NCI-H146 treated with DMSO at 0.1 percent for 48 hours (cell line): ENCODE measurements around the gene APPBP2.
"Not testable (repeated sequence)": the region's sequence is repeated elsewhere in the genome, so short reads cannot be mapped to it uniquely, and the experiment has no call there.

ENCODE experiments used
- DNase-seq: peaks from one replicate; lab custom pipeline; 2025; ENCODE audit not compliant: unreplicated experiment; lab: John Stamatoyannopoulos, UW

APPBP2 gene, protein sequence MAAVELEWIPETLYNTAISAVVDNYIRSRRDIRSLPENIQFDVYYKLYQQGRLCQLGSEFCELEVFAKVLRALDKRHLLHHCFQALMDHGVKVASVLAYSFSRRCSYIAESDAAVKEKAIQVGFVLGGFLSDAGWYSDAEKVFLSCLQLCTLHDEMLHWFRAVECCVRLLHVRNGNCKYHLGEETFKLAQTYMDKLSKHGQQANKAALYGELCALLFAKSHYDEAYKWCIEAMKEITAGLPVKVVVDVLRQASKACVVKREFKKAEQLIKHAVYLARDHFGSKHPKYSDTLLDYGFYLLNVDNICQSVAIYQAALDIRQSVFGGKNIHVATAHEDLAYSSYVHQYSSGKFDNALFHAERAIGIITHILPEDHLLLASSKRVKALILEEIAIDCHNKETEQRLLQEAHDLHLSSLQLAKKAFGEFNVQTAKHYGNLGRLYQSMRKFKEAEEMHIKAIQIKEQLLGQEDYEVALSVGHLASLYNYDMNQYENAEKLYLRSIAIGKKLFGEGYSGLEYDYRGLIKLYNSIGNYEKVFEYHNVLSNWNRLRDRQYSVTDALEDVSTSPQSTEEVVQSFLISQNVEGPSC

DNA sequence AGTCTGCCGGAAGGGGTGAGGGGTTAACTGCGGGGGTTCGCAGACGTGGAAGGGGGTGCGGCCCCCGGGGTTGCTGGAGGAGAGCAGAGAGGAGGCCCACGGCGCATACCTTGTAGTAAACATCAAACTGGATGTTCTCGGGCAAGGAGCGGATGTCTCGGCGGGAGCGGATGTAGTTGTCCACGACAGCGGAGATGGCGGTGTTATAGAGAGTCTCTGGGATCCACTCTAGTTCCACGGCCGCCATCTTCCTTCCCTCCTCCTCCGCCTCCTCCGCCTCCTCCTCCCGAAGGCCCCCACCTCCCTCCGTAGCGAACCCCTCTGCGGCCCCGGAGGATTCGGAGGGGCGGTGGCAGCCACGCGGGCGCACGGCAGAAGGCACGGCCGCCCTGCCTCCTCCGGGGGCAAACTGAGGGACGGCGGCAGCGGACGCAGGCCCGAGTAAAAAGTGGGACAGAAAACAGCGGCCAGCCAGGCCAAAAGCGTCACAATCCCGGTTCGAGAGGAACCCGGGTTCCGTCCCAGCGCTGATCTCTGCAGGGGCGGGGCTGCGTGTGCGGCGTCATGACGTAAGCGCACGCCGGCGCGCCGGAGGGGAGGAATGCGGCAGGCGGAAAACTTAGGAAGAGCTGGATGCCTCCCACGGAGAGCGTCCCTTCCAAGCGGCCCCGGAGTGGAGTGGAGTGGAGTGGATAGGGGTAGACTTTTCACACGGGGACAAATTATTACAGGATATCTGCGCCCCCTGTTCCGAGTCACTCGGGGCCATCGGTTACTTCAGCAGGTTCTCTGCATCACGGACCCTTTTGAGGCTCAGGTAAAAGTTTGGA is at the start of gene APPBP2:
Gene APPBP2, minus strand, starts transcription at position 558 of the 830 bp plus-strand sequence. Its CDS starts 311 bp downstream, at position 247.
- peak; percentile 62 for DNase-seq

DNA sequence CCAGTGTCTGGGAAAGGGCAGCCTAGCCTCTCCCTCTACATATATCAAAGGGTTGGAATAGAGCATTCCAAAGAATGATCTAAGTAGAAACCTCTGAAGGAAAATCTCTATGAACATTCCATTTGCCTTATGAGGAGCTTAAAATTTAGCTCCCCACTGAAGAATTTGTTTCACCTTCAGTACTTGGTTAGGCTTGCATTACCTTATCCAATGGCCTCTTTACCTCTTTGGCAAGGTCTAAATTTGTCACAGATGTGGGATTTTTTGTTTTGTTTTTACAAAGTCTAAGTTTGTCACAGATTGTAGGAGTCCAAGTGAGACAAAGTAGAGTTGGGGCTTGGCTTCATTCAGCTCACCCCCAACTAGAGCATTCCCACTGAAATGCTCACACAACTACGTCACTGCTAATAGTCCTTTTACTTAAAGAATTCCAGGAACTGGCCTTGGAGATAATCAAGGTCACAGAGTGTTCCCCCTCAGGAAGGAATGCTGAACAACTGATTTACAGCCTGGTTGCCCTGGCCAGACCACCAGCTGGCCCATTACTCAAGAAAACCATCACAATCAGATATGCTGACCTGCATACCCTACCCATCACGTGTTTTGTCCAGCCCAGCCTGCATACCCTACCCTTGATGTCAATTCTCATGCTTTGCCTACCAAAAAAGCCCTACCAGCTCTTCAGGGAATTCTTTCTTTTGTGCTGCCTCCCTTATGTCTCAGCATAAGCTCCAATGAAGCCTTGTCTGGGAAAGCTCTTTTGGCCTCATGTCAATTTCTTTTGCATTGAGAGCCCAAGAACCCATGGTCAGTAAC is 47.4 kb upstream of the APPBP2 start:
- DNase-seq, result no peak

DNA sequence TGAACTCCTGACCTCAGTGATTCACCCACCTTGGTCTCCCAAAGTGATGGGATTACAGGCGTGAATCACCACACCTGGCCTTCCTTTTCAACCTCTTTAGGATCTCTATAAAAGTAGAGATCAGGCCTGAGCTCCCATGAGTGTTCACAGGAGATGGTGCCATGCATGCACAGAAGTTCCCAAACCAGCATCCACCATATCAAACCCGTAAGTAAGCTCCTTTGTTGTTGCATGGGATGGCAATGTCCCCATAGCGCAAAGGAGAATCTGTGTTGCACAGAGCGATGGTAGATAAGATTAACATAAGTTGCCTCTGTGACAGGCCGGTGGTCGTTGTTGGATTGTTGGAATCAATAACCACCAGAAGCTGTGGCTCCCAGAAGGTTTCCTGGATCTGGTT is 39.2 kb upstream of the APPBP2 start:
- DNase-seq, result no peak

DNA sequence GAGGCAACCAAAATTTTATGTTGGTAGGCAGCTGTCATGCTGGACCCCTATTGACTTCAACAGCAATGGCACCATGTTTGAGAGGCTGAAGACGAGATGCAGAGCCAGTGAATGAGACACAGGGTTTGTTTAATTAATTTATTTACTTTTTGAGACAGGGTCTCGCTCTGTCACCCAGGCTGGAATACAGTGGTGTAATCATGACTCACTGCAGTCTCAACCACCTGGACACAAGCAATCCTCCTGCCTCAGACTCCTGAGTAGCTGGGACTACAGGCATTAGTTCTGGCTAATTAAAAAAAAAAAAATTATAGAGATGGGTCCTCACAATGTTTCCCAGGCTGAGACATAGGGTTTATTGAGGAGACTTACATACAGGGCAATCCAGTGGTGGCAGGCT is 37.7 kb upstream of the APPBP2 start:
- peak; percentile 67 for DNase-seq

DNA sequence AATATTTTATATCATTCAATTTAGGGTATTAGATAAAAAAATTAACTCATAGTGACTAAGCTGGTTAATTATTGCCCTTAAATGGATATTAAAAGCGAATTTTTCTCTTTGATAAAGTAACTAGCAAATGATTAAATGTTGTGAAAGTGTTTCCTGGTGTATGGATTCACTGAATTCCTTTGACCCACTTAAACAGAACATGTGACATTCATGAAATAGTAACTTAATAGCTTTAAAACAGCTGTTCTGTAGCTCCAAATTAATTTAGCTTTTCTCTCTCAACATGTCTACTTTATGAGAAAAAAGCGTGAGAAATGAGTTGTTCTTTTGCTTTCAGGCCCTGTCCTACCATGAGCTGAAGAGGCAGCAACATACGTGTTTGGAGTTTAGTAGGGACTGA is 36.4 kb upstream of the APPBP2 start:
- DNase-seq, result no peak

DNA sequence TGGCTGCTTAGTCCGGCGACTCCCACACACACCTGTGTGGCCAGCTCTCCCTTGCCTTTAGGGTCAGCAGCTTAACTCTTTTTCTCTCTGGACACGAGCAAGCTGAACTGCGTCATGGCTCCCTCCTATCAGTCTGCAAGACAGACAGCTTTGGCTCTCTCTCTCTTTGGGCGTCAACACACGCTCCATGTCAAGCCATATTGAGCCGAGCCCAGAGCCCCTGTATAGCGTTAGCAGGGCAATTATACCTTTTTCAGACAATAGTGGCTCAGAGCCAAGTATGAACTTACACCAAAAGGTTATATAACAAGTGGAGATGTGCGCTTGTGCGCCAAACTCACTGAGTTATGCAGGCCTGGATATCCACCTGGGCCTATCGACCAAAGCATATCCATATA is 34.8 kb upstream of the APPBP2 start:
- no peak for DNase-seq

DNA sequence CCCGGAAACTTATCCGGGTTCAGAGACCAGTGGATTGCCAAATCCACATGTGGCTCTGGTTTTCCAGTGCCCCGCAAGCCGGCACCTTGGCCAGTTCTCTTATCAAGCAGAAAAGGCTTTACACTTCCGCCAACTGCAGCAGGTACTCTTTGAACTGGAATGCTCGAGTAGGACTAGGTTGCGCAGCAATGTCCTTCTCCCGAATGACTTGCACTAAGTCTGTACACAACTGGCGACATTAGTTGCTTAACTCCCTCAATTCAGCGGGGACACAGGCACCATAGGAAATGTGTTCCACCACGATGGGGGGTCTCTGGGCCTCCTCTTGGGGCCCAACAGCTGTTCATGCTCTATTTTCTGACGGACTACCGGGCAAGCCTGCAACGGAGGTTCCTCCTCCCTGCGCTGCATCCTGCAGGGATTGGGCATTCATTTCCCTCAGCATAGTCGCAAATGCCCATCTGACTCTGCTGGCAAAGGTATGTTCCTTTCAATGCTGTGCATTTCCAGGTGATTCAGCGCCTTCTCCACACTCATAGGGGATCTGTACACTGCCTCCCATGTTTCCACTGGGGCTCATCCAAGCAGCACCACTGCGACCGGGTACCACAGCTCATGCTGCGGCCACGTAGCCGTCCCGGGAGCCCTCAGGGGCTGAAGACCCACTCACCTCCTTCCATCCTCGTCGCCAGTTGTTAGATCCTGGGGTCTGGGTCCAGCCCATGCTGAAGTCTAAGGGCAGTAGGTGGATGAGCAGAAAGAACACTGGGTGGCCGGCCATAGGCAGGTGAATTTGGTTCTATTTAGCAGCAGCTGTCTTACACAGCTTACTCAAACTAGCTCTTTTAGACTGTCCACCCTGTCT is 34.2 kb upstream of the APPBP2 start:
- no peak for DNase-seq

DNA sequence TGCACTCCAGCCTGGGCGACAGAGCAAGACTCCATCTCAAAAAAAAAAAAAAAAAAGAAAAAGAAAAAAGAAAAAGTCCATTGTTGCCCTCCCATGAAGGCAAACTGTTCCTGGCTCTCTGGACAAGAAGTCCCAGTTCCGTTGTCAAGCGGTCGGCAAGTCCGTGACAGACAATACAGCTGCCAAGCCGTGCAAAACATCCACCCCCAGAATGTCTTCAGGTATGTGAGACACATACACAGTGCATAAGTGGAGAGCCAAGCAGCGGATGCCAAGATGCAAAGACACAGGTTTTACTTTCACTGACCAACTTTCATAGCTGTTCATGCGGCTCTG is 33.6 kb upstream of the APPBP2 start:
- no peak for DNase-seq

DNA sequence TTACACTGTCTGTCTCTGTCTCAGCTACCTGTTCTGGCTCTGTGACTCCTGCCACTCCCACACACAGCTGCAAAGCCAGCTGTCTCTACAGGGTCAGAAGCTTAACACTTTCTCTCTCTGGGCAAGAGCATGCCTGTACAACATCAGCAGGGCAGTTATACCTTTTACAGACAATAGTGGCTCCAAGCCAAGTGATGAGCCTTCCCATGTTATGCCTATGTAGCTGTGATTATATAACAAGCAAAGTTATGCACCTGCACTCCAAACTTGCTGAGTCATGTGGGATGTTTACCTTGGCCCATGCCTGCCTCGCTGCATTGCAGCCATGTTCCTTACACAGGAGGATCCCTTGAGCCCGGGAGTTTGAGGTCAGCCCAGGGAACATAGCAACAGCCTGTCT is 31.8 kb upstream of the APPBP2 start:
- no peak for DNase-seq

DNA sequence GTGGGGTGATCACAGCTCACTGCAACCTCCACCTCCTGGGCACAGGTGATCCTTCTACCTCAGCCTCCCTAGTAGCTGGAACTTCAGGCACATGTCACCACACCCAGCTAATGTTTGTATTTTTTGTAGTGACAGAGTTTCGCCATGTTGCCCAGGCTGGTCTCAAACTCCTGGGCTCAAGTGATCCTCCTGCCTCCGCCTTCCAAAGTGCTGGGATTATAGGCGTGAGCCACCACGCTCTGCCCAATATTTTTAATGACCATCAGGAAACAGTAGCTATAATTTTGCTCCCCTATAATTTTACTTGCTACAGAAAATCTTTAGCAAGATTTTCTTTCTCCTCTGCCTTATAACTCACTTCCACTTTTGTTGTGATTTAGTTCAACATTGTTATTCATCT is 29.7 kb upstream of the APPBP2 start:
- DNase-seq, result no peak

DNA sequence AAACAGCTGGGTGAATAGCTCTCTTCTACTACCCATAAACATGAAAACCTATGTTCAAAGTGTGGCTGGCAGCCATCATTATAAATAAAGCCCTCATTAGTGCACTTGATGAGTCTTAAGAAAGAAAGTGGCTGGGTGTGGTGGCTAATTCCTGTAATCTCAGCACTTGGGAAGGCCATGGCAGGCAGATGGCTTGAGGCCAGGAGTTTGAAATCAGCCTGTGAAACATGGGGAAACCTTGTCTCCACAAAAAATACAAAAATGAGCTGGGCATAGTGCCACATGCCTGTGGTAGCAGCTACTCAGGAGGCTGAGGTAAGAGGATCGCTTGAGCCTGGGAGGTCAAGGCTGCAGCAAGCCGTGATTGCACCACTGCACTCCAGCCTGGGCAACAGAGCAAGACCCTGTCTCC is 28.3 kb upstream of the APPBP2 start:
- no peak for DNase-seq

DNA sequence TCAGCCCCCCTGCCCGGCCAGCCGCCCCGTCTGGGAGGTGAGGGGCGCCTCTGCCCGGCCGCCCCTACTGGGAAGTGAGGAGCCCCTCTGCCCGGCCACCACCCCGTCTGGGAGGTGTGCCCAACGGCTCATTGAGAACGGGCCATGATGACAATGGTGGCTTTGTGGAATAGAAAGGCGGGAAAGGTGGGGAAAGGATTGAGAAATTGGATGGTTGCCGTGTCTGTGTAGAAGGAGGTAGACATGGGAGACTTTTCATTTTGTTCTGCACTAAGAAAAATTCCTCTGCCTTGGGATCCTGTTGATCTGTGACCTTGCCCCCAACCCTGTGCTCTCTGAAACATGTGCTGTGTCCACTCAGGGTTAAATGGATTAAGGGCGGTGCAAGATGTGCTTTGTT is 26.2 kb upstream of the APPBP2 start:
- not testable (repeated sequence) for DNase-seq

DNA sequence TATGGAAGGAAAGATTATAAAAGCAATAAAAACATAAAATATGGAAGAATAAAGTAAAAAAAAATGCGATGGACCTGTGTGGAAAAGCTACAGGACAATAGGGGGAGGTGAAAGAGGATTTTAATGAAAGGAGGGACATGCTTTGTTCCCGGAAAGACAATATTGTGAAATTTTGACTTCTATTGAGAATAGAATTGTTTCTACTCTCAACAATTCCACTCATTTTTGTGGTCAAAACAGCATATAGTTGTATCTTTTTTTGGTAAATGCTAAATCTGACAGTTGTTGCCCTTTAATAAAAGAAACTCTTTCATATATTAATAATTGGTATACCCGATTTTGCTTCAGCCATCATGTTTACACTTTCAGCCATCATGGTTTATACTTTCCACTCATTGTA is 22.9 kb upstream of the APPBP2 start:
- DNase-seq, result no peak

DNA sequence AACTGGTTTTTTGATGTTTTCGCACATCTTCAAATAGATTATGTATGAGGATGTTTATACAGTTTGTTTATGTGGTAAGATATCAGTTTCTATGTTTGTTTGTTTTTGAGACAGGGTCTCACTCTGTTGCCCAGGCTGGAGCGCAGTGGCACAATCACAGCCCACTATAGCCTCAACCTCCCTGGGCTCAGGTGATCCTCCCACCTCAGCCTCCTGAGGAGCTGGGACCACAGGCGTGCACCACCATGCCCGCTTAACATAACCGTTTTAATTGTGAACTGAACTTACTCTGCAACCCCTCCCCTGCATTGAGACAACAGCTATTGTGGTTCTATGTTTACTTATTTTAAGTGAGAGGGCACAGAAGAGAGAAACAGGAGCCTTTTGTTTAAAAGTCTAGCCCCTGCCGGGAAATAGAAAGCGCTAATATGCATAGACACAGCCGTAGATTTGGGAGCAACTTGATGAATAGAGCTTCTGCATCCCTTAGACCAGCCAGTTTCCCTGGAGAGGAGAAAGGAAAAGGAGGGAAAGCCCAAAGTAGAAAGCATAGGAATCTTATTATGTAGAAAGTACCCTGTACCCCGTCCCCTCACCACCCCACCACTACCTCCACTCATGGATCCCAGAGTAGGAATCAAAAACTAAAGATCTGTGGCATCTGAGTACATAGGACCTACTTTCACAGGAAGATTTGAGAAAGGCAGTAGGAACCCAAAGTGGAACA is 19.6 kb upstream of the APPBP2 start:
- no peak for DNase-seq

DNA sequence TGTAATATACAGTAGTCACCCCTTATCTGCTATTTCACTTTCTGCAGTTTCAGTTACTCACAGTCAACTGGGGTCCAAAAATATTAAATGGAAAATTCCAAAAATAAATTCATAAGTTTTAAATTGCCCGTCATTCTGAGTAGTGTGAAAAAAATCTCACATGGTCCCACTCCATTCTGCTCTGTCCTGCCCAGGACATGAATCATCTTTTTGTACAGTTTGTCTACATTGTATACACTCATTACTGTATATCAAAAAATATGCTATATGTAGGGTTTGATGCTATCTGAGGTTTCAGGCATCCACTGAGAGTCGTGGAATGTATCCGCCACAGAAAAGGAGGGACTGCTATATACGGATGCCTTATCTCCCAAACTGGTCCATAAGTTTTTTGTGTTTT is 16.0 kb upstream of the APPBP2 start:
- DNase-seq, result no peak

DNA sequence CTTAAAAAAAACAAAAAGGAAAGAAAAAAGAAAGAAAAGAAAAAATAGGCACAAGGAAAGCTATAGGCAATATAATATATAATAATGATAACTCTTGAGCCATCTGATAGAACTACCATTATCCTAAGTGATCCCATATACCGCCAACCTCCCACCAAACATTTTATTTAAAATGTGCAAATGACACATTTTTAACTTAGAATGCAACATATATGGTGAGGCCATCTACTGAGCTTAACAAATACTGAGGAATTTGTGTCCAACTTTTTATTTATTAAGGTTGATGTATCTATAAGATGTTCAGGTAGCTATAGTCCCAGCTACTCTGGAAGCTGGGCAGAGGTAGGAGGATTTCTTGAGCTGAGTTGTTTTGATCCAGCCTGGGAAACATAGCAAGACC is 14.4 kb upstream of the APPBP2 start:
- DNase-seq, result no peak

DNA sequence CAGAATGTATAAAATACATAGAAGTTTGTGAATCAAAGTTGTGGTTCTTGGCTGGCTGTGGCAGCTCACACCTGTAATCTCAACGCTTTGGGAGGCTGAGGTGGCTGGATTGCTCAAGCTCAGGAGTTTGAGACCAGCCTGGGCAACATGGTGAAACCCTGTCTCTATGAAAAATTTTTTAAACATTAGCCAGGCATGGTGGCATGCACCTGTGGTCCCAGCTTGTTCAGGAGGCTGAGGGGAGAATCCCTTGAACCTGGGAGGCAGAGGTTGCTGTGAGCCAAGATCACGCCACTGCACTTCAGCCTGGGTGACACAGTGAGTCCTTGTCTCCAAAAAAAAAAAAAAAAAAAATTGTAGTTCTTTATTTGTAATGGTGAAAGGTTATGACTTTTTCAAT is 13.8 kb upstream of the APPBP2 start:
- no peak for DNase-seq

DNA sequence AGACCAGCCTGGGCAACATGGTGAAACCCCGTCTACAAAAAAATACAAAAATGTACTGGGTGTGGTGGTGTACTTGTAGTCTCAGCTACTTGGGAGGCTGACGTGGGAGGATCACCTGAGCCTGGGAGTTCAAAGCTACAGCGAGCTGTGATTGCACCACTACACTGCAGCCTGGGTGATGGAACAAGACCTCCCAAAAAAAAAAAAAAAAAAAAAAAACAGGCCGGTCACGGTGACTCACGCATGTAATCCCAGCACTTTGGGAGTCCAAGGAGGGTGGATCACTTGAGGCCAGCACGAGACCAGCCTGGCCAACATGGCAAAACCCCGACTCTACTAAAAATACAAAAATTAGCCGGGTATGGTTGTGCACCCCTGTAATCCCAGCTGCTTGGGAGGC is 12.7 kb upstream of the APPBP2 start:
- no peak for DNase-seq

DNA sequence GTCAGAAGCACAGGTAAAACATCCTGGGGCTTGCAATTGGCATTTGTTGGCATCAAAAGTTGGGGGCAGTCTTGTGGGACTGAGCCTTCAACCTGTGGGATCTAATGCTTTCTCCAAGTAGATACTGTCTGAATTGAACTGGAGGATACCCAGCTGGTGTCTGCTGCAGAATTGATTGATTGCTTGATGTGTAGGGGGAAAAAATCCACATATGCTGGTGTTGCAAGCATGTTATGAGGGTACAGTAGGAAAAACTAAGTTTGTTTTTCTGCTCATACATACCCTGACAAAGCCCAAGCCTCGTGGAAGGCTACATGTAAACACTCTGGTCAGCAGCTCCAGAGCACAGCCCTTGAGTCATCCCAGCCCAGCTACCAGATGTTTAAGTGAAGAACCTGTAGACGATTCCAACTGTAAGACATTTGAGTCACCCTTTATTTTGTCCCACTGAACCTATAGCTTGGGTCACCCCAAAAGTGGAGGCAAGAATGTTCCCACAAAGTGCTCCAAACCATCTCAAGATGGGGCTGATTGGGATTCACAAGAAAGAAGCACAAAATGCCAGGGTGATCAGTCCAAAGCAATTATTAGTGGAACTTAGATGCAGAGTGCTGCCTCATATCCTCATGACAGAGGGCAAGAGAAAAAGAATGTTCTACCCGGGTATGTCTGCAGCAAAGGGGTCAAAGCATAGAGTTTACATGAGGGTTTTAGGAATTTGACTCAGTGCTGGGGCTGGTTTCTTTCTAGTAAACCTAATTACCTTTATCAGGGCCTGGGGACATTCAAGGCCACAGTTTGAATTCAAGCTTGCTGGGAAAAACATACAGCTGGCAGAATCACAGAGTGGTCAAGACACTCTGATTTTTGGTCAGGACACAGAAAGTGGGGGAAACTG is 9.6 kb upstream of the APPBP2 start:
- DNase-seq, result no peak
